ENCODE measurements around the gene SOX13.

Gene SOX13

GRCh38 chr1:204065174-204065985, 7.5 kb upstream of the SOX13 start:
- no peak for DNase-seq

- no peak for DNase-seq
Observed at GRCh38 chr1:204065986-204066300, 7.0 kb upstream of the SOX13 start.

DNA sequence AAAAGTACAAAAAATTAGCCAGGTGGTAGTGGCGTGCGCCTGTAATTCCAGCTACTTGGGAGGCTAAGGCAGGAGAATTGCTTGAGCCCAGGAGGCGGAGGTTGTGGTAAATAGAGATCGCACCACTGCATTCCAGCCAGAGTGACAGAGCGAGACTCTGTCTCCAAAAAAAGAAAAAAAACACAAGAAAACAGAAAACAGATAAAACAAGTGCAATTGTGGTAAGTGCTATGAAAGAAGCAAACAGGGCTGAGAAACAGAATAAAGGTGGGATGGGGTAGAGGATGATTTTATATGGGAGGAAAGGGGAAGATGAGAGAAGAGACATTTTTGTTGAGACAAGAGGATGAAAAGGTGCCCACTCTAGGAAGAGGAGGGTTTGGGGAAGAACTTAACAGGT, 5.0 kb upstream of the SOX13 start:
- DNase-seq, result no peak

GRCh38 chr1:204069887-204070286, 3.0 kb upstream of the SOX13 start:
- DNase-seq, result no peak

GRCh38 chr1:204070895-204071294, 2.0 kb upstream of the SOX13 start:
- no peak for DNase-seq

DNA sequence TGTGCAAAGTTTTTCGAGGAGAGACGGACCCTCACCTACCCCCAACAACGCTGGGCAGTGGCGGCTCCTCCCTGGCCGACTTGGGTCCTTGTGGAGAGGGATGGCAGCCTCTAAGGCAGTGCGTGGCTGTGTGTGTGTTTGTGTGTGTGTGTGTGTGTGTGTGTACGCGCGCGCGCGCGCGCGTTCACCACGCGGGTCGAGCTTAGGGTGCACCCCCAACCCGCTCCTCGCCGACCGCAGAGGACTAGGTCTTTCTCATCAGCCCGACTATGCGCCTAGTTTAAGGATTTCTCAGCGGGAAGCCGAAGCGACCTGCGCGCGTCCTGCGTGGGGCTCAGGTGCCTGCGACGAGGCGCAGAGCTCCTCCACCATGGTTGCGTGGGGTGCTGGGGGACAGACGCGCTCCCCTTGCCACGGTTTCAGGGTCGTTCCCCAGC, 940 bp downstream of the SOX13 start:
- no peak for DNase-seq

DNA sequence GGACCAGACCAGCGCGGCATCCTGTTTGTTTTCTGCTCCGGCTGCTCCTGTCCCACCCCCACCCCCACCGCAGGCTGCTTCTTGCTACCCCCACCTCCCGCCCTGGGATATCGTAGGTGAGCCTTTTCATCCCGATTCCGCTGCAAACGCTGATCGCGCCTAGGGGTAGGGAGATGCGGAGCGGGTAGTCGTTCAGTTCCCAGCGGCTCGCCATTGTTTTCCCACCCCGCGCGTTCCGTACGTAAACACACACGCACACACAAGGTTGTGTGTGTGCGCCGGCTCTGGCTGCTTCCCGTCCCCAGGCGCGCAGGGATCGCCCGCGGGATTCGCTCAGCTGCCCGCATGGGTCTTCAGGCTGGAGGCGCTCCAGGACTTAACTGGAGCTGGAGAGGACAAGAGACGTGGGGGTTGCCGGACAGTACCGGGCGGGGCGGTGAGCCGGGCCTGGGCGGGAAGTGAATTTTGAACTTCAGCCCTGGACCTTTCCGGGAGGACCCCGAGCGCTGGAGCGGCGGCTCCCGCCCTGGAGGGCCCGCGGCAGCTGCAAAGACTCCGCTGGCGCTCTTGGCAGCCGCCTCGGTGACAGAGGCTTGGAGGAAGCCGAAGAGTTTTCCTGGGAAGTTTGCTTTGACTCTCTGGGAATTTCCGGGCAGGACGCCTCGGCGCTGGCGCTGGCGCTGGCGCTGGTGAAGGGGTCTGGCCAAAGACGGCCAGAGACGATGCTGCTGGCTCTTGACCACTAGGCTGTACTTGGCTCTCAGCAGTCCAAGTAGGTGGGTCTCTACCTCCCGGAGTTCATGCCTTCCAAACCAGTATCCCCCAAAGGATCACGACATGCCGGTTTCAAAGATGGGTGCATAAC, 1.6 kb downstream of the SOX13 start:
- DNase-seq, result no peak

DNA sequence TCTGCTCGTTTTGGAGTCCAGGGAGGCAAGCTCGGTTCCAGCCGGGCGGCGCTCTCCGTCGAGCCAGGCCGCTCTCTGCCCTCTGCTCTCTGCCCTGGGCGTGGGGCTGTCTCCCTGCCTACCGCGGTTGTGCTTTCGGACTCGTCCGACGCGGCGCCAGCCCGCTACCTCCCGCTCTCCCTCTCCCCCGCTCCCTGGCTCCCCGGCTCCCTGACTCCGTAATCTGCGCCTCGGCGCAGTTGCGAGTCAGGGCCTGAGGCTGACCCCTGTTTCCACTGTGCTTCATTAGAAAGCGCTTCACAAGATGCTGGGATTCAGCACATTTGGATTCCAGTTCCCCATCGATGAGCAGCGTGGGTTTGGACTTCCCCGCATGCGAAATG, 2.2 kb downstream of the SOX13 start:
- DNase-seq, result no peak

DNA sequence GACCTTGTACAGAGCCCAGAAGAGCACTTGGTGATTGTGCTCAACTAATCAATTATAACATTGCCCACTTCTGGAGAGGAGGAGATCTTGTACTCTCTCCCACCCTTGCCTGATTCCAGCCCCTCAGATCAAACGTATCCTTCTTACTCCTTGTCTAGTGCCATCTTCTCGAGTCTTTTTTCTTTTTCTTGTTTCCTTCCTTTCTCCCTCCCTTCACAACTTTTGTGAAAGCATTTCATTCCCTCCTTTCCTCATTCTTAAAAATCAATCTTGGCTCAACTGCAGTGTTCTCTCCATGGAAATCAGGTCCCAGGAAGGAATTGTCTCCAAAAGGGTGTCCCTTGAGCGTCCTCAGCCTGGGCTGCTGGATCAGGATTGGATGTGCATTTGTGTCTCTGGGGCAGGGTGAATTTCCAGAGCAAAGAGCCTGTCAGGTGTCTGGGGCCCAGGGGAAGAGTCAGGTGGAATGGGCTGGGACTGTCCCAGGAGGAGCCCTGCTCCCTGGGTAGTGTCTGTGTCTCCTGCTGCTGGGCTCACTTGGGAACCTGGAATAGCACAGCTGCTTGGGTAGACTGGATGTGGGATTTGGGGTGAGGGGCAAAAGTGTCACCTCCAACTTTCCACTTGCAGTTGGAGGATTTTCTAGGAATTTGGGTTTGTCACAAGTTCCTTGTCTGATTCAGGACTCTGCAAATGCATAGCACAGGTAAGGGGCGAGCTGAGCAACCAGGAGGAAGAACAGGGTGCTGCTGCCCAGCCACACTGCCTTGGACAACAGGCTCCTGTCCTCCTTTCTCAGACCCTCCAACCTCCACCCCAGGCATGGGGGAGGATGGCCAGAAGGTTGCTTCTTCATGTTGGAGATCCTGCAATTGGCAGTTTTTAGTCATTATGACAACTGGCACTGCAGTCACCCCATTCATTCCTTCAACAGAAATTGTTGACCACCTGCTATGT, 3.3 kb downstream of the SOX13 start:
- no peak for DNase-seq

DNA sequence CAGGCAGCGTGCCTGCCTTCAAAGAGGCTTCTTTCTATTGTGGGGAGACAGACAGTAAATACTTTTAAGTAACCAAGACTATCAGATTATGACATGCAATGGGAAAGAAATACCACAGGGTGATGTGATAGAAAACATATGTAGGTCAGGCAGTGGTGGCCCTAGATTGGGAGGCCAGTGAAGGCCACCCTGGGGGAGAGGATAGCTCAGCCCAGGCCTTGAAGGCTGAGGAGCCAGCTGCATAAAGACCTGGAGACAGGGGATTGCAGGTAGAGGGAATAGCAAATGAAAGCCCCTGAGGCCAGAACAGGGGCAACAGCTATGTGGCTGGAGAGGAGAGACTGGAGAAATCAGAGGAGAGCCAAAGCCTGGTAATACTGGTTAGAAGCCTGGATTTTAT, 4.0 kb downstream of the SOX13 start:
- no peak for DNase-seq

DNA sequence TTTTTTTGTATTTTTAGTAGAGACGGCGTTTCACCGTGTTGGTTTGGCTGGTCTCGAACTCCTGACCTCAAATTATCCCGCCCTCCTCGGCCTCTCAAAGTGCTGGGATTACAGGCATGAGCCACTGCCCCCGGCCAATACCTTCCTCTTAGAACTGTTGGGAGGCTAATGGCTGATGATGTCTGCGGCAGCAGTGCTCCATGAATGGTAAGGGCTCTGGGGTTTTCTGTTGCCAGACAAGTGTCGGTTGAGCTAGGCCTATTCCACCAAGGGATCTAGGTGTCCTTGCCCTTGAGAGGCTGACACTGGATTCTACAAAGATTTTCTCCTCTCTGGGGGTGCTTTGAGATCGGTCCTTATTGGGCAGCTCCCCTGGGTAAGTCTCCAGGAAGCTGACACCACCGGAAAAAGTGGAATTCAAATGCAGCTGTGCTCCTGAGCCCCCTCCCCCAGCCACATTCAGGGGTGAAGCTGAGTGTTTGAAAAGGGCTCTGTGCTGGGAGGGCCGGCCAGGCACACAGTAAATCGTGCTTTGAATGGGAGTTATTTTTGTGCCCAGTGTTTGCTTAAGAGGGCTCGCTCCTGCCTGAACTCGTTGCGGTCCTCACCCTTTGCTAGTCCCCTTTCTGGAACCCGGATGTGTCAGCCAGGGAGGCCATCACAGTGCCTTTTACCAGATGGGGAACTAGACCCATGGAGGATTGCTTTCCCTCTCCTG, 5.2 kb downstream of the SOX13 start:
- no peak for DNase-seq

- DNase-seq, result no peak
Observed at GRCh38 chr1:204079608-204079999, 6.7 kb downstream of the SOX13 start.

DNA sequence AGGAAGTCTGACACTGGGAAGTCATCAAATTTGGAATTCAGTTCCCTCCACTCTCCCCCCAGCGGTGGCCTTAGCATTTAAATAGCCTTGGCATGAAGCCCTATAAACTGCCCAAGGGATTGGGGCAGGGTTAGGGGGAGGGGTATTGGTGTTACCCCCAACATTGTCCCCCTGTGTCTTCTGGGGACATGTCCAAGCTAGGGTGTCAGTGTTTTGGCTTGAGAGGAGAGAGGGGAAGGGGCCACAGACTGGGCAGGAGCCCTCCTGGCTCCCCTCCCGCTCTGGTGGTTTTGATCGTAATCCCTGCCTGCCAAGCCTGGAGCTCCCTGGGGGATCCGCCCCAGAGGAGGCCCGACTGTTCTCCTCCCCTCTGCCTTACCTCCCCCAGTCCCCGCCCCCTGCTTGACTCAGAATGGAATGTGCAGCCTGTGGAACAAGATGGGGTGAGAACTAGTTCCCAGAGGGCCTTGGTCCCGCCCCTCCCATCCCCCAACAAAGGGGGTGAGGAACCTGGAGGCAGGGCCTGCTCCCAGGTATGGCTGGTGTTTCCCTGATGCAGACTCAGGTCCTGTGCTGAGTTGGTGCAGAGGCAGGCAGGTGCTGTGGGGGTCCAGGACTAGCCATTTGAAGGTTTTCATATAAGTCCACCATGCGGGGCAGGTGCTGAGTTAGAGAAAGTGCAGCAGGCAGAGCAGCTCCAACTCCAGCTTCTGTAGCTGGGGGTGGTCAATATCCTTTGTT, 7.4 kb downstream of the SOX13 start:
- no peak for DNase-seq

- DNase-seq, result no peak
Observed at GRCh38 chr1:204081164-204081790, 8.4 kb downstream of the SOX13 start.

DNA sequence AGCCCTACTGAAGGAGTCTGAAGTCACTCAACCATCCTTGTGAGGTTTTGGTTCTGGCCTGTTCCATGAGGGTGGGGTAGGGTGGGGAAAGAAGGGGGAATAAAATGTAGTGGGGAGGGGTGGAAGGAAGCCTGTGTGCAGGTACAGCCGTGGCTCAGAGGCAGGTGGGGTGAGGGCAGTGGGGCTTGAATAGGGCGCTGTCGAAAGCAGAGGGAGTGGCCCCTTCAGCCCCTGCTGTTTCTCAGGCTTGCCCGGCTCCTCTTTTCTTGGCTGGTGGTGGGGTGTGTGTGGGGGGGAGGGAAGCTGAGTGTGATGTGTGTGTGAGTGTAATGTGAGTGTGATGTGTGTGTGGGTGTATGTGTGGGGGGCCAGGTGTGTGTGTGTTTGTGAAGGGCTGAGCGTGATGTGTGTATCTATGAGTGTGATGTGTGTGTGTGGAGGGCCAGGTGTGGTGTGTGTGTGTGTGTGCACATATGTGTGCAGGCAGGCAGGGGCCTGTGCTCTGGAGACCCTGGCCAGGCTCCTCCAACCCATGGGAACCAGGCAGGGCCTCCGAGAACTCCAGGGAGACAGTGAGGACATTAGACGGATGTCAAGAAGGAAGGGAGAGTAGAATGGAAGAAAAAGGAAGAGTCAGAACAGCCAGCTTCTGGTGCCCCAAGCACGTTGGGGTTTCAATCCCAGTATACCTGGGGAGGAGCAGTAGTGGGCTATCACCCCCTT, 9.0 kb downstream of the SOX13 start:
- DNase-seq, result no peak

GRCh38 chr1:204083491-204083890, 10.6 kb downstream of the SOX13 start:
- DNase-seq, result no peak

- DNase-seq, result peak; percentile 61
Observed at GRCh38 chr1:204084247-204084772, 11.4 kb downstream of the SOX13 start.

- no peak for DNase-seq
Observed at GRCh38 chr1:204085876-204086275, 13.0 kb downstream of the SOX13 start.

DNA sequence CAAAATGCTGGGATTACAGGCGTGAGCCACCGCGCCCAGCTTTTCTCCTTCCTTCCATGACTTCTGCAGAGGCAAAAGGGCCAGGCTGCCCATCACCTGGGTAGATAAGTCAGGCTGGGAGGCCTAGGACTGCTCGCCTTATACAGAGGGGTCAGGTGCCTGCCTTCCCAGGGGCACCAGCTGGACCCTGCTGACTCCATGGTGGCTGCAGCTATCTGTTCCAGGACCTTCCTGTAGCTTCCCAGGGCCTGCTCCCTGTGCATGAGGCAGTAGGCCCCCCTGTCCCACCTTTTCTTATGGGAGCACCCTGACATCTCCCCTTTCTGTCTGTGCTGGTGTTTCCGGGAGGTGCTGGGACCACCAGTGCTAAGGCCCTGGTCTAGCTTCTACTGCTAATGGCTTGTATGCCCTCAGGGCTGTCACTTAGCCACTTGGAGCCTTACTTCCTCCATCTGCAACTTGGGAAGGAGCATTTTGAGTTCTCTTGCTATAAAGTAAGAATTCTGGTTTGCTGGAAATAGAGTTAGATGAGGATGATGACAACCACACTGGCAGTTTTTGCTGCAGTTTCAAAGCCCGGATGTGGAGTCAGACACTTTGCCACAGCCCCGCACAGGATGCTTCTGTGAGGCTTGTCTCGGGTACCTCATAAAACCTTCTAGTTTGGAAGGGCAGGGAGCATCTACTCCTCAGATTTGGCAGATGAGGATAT, 14.4 kb downstream of the SOX13 start:
- DNase-seq, result no peak
